HG02970 (cell line): ENCODE measurements around the gene SLC16A3.

Experiments used
- ATAC-seq: cut with Tn5 transposase; IDR thresholded peaks from one replicate; pipeline ENCODE4 v1.9.1; 2021; ENCODE audit warnings: mild to moderate bottlenecking, moderate library complexity, moderate number of reproducible peaks; ENCODE audit not compliant: unreplicated experiment, low FRiP score

SLC16A3 gene

DNA sequence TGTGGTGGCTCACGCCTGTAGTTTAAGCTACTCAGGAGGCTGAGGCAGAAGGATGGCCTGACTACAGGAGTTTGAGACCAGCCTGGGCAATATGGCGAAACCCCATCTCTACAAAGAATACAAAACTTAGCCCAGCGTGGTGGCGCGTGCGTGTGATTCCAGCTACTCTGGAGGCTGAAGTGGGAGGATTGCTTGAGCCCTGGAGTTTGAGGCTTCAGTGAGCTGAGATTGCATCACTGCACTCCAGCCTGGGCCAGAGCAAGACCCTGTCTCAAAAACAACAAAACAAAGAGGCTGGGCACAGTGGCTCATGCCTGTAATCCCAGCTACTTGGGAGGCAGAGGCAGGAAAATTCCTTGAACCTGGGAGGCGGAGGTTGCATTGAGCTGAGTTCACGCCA is 51.7 kb downstream of the SLC16A3 start:
- no peak for ATAC-seq

DNA sequence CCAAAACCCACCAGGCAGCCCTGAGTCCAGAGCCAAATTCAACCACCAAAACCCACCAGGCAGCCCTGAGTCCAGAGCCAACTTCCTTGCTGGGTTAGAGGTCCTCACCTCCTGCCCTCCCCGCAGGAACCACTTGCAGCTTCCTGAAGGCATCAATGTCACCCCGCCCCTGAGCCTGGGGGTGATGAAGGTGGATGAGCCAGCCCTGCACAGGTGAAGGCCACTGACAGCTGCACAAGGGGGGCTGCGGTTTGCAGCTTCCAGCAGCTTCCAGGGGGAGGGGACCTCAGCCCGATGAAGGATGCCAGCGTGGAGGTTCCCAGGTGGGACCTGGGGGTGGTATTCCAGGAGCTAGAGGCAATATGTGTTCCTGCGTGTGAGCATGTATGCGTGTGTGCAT is 52.2 kb downstream of the SLC16A3 start:
- ATAC-seq = no peak

DNA sequence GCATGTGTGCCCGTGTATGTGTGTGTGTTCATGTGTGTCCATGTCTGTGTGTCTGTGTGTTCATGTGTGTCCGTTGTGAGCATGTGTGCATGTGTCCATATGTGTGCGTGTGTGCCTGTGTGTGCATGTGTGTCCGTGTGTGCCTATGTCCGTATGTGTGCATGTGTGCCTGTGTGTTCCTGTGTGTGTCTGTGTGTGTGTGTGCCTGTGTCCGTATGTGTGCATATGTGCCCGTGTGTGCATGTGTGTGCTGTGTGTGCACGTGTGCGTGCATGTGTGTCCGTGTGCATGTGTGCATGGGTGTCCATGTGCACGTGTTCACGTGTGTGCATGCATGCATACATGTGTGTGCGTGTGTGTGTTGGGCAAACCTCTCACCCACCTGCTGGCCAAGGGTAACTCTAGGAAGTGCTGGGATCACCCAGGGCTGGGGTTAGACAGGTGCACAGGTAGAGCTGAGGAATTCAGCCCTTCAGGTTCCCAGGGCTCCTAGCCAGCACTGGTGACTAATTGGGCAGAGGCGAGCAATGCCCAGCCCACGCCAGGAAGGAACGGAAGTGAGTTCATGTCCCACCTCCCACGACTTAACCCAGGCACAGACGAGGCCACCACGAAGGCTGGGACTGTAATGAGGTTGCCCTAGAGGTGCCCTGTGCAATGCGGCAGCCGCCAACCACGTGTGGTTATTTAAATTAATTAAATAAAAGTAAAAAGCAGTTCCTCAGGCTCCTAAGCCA is 52.8 kb downstream of the SLC16A3 start:
- no peak for ATAC-seq

DNA sequence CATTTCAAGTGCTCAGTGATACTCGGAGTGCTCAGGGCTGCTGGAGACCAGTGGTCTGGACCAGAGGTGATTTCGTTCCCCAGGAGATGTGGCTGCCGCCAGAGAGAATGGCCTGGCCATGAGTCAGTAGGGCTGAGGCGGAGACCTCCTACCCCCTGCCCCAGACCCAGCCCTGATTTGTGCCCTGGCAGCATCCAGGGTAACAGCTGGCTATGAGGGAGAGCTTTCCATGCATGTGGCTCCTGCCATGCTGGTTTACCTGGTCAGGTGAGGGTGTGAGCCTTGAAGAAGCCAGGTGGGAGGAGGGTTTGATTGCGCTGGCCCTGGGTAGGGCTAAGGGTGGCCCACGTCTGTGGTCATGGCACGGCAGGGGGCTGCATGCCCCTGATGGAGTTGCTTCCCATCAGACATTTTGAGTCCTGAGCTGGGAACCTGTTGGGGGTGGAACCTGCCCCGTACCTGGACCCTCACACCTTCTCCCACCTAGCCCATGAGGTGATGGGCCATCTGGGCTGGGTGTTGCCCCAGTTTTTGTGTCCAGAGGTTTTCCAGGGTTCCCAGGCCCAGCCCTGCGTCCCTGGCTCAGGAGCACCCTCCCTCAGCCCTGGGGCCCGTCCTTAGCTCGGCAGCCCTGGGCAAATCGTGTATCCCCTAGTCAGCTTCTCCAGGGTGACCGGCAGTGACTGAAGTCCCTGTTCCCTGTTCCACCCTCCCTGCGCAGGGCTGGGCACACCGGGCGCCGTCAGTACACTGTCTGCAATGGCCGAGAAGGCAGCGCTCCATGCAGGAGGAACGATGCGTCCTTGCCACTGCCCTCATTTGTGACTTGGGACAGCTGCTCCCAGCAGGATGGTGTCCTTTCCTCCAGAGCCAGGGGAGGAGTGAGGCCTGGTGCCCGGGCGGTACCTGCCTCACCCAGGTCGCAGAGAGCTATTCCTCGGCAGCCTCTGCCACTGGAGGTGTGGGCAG is 53.7 kb downstream of the SLC16A3 start:
- ATAC-seq = no peak

DNA sequence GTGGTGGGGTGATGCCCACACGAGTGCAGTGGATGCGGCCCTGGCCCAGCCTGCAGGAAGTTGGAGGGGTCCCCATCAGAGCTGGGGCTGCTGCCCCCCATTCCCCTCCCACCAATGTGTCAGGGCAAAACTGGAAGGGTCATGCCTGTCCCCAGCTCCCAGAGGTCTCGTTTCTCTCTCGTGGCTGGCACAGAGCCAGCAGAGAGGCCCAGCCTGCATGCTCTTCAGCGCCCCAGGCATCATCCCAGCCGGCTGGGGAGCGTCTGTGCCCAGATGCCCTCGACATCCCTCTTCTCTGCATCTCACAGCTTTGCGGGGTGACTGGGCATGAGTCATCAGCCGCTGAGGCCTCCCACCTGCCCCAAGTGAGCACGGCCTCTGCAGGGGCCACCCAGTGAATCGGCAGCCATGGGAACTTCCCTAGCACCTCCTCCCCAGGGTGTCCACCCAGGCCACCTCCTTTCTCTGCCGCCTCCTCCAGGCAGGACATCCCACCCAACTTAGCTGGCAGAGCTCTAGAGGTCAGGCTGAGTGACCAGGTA is 54.4 kb downstream of the SLC16A3 start:
- ATAC-seq = no peak

DNA sequence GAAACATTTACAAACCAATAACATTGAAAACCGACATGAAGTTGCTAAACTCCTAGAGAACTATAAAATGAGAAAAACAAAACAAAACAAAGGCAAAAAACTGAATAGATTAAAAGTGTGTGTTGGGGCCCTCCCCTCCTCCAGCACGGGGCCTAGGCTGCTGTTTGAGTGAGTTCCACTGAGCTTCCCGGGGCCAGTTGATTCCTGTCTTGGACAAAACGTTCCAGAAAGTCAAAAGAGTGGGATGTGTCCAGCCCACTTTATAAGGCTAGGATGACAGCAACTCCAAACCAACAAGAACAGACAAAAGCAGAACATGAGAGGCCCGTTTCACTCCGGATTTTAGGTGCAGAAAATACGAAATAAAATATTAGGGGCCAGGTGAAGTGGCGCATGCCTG is 56.3 kb downstream of the SLC16A3 start:
- ATAC-seq = no peak

DNA sequence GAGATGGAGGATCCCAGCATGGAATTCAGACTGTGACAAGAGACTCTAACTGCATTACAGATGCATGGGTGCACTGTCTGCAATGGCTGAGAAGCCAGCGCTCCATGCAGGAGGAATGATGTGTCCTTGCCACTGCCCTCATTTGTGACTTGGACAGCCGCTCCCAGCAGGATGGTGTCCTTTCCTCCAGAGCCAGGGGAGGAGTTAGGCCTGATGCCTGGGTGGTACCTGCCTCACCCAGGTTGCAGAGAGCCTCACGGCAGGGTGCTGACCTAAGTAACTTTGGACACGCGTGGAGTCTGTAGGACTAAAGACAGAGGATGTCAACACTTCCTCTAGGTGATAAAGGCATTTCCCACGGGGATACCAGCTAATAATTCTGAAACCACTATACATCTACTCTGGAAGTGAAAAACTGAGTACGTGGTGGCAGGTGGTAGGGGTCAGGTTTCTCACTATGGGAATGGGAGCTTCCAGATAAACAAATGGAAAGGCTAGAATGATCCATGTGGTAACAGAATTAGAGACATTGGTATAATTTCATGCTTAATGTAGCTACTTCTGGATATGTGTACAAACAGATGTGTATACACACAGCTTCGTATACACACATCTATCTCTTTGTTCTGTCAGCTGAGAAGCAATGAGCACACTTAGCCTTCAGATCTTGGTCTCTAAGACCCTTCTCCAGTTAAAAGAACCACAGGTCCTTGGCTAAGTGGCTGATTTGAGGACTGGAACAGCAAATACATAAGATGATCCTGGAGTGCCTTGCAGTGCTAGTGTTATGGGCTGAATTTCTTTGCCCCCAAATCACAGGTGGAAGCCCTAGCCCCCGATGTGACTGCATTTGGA is 58.4 kb downstream of the SLC16A3 start:
- no peak for ATAC-seq

DNA sequence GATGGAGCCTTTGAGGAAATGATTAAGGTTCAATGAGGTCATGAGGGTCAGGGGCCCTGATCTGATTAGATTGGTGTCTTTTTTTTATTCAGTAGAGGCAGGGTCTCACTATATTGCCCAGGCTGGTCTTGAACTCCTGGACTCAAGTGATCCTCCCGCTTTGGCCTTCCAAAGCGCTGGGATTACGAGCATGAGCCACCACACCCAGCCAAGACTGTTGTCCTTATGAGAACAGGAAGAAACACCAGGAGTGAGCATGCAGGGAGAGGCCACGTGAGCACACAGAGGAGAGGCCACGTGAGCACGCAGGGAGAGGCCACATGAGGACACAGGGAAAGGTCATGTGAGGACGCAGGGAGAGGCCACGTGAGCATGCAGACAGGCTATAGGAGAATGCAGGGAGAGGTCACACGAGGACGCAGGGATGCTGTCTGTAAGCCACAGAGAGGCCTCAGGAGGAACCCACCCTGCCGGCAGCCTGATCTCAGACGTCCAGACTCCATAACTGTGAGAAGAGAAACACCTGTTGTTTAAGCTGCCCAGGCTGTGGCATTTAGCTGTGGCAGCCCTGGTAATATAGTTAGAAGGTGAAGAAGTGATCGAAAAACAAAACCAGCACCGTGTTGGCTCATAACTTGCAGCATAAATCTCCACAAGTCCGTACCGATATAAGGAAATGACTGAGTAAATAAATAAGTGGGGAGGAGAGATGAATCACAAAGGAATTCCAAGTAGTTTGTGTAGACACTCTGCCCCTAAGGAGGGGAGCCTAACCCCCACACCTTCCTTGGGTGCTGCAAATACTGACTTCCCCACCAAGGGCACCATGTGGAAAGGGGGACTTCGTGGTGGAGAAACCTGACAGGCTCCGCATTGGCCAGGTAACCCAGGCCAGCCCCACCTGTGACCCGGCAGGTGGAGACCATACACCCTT is 59.3 kb downstream of the SLC16A3 start:
- ATAC-seq = no peak
